Measurements from ENCODE around the gene SOX2. TPM values are rescaled to one million over a fixed set of nuclear protein-coding genes. Genes with fewer than 3 reads are reported as not detected.
"Not testable (repeated sequence)": the region's sequence is repeated elsewhere in the genome, so short reads cannot be mapped to it uniquely, and the experiment has no call there.

SOX2 gene
- total RNA-seq, 2 donors from 2014 or later, result not detected

DNA sequence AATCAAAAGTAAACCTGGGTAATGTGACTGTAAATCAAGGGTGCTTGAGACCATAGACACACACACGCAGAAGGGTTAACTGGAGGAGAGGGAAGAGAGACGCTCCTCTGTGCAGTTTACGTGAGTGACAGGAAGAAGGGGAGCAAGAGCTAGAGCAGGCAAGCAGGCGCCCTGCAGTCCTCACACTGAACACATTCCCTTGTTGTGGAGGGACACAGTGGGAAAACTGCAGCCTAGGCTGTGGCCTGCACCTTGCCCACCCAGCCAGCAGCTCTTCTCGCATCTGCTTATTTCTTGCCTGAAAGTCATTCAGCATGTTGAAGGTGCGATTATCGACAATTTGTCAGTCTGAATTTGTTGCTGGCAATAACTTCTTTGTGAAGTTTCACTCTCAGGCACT is 24.2 kb downstream of the SOX2 start:
- Mint-ChIP-seq H3K36me3 (peaks cover 5% of the 10 kb centered on the region), H3K27ac (no peak overlapping the region), H3K27me3 (peaks cover 6 to 8% of the 10 kb centered on the region in 2 donors), H3K9me3 (no peaks in the 10 kb centered on the region), H3K4me1 (ENCODE audit: low read depth in 2 of 2) (no peaks in the 10 kb centered on the region), H3K4me3 (no peak overlapping the region)
- no peak for DNase-seq (ENCODE audit: low spot score)
- no peak for ATAC-seq

DNA sequence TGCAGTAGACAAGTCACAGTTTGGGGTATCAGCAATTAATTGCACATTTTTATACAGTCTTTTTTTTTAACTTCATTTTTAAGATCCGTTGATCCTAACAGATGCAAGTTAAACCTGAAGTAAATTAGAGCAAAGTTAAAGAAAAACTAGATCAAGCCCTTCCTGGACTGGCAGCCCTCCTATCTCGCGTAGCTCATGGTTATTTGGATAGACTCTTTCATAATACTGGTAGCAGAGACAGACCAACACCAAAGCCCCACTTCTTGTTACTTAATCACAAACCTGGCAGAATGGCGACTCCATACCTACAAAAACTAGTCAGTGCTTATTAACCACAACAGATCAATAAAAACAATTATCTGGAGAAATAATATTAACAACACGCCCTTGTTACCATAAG is 26.8 kb downstream of the SOX2 start:
- Mint-ChIP-seq H3K4me3 (no peak overlapping the region), H3K4me1 (ENCODE audit: low read depth in 2 of 2) (no peaks in the 10 kb centered on the region), H3K27ac (no peak overlapping the region), H3K36me3 (no peaks in the 10 kb centered on the region), H3K27me3 (peaks cover 0 to 3% of the 10 kb centered on the region in 2 donors), H3K9me3 (no peaks in the 10 kb centered on the region)
- DNase-seq (ENCODE audit: low spot score), result no peak
- ATAC-seq, result no peak

DNA sequence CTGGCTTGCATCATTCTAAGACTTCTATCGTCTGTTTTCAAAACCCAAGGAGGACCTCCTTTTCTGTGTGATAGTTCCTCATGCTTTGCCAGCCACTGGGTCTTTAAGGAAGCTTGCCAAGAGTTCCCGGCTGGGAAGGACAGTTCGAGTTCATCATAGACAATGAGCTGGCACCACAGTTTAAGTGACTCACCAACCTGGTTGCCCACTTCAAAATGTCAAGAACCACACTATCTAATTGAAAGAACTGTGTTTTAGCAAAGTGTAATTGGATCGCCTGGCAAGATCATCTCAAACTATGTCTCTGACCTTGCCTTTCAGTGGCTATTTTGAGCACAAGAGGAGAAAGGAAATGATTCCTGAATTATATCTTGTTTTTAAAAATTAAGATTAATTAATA is 27.9 kb downstream of the SOX2 start:
- ATAC-seq (no peak), DNase-seq (ENCODE audit: low spot score) (no peak)
- H3K36me3 Mint-ChIP-seq, result no peaks in the 10 kb centered on the region
- no peaks in the 10 kb centered on the region for H3K4me1 Mint-ChIP-seq (ENCODE audit: low read depth in 2 of 2)
- H3K9me3 Mint-ChIP-seq, result no peaks in the 10 kb centered on the region
- H3K27me3 Mint-ChIP-seq, result peaks cover under 1 to 1% of the 10 kb centered on the region in 2 donors
- no peak overlapping the region for H3K4me3 Mint-ChIP-seq
- H3K27ac Mint-ChIP-seq, result no peak overlapping the region

DNA sequence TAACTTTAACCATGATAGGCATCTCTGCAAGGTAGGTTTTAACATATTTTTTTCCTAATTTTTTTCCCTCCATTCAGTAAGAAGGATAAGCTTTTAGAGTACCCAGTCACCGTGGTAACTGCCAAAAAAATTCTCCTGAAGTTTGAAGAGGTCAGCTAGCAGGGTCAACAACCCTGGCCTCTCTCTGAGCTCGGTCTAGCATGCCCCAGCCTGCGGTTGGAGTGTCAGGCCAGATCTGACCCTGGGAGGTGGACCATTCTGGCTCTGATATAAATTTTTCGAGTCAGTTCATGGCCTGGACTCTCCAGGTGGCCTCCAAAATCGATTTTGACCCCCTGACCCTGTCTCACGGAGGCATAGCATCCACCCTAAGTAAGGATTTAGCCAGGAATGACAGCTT is 29.7 kb downstream of the SOX2 start:
- ATAC-seq (no peak), DNase-seq (ENCODE audit: low spot score) (no peak)
- Mint-ChIP-seq H3K27me3 (peaks cover 0 to 7% of the 10 kb centered on the region in 2 donors), H3K4me1 (ENCODE audit: low read depth in 2 of 2) (no peaks in the 10 kb centered on the region), H3K27ac (no peak overlapping the region), H3K4me3 (no peak overlapping the region), H3K9me3 (peaks cover 3% of the 10 kb centered on the region), H3K36me3 (no peaks in the 10 kb centered on the region)

DNA sequence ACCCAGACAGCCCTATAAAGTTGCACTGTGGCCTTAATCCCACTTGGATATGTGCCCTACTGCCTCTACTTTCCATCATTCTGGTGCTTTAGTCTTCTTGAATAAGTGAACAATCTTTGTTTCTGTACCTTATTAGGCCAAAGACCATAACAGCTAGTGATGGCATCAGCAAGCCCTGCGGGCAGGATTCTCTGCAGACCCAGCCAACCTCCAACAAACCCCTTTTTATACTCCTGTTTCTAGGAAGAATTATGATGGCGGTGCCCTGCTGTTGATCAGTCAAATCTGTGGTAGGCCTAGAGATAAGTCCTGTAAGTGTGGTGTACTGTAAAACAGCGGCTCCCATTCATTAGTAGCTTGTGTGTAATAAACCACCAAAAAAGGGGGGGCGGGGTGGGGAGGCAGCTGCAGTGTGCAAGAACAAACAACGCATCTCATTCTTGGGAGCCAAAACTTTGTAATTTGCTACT is 40.5 kb downstream of the SOX2 start:
- H3K27me3 Mint-ChIP-seq, result peaks cover 0 to 9% of the 10 kb centered on the region in 2 donors
- no peak overlapping the region for H3K27ac Mint-ChIP-seq

DNA sequence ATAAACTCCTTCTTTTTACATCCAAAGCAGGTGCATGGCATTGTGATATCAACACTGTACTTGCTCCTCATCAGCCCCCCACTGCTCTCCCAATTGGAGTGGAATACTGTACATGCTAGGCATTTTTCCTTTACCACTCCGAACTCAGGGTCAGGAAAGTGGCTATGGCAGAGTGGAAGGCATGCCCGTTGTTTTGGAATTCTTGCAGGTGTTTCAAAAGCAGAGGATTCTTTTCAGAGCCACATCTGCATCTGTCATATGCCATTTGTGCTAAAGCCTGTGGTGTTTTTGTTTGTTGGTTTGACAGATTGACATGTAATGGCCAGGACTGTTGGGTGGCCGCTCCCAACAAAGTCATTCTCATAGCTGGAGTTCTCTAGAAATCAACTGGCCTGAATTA is 41.7 kb downstream of the SOX2 start:
- Mint-ChIP-seq H3K4me3 (no peak overlapping the region), H3K27ac (no peak overlapping the region), H3K27me3 (peaks cover 0 to 9% of the 10 kb centered on the region in 2 donors)

More for the DNA sequence above, 40.5 kb downstream of the SOX2 start:
- Mint-ChIP-seq H3K4me1 (ENCODE audit: low read depth in 2 of 2) (no peaks in the 10 kb centered on the region), H3K9me3 (no peaks in the 10 kb centered on the region), H3K4me3 (no peak overlapping the region), H3K36me3 (no peaks in the 10 kb centered on the region)
- ATAC-seq (no peak), DNase-seq (ENCODE audit: low spot score) (no peak)

DNA sequence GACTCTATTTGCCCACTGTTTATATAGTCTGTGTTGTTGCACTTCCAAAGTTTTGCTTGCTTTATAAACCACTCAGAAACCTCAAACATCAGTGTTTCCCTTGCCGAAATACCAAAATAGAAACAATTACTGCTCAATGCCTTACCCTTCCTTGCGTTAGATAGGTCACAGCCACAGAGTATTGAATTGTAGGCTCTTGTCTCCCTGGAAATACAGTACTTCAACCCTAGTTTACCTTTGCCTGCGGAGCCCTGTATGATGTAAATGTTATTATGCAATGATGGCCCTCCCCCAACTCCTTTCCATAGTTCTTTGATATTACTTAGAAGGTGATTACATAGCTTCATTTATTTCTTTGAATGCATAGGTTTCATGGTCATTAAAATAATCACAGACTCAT is 44.2 kb downstream of the SOX2 start:
- no peak overlapping the region for H3K27ac Mint-ChIP-seq

More for the DNA sequence above, 41.7 kb downstream of the SOX2 start:
- H3K4me1 Mint-ChIP-seq (ENCODE audit: low read depth in 2 of 2), result no peaks in the 10 kb centered on the region
- no peaks in the 10 kb centered on the region for H3K36me3 Mint-ChIP-seq
- no peak for ATAC-seq
- no peaks in the 10 kb centered on the region for H3K9me3 Mint-ChIP-seq
- no peak for DNase-seq (ENCODE audit: low spot score)

DNA sequence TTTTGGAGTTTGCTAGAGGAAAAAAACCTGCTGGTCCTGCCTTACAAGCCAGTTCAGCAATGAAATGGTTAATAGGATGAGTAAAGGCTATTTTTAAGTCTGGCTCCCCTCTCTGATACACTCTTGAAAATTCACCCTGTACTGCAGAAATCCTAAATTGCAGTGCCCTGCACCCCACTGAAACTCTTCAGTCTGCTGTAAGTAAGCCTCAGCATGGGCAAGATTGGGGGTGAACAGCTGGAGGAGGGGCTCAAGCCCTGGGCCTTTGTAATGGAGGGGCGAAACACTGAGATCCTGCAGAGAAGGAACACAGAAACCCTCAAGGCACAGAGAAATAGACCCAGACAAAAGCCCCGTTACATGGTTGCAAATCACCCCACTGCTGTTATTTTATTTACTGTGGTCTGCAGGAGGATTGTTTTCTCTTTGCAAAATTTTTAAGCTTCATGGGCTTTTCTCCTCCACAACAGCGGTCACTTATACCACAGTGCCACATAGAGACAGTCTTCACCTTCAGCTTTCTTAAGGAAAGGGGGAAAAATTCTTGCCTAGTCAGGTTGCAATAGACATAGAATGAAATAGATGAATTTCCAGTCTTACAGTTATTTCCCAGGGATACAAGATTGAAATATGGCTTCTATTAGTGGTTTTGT is 45.0 kb downstream of the SOX2 start:
- Mint-ChIP-seq H3K27me3 (peaks cover 0 to 9% of the 10 kb centered on the region in 2 donors), H3K27ac (no peak overlapping the region), H3K36me3 (no peaks in the 10 kb centered on the region), H3K4me1 (ENCODE audit: low read depth in 2 of 2) (no peaks in the 10 kb centered on the region), H3K4me3 (no peak overlapping the region), H3K9me3 (no peaks in the 10 kb centered on the region)
- DNase-seq (ENCODE audit: low spot score), result no peak
- ATAC-seq, result no peak

More for the DNA sequence above, 44.2 kb downstream of the SOX2 start:
- no peak overlapping the region for H3K4me3 Mint-ChIP-seq
- no peak for ATAC-seq
- no peaks in the 10 kb centered on the region for H3K4me1 Mint-ChIP-seq (ENCODE audit: low read depth in 2 of 2)
- no peaks in the 10 kb centered on the region for H3K9me3 Mint-ChIP-seq
- H3K27me3 Mint-ChIP-seq, result peaks cover 0 to 9% of the 10 kb centered on the region in 2 donors
- no peak for DNase-seq (ENCODE audit: low spot score)
- H3K36me3 Mint-ChIP-seq, result no peaks in the 10 kb centered on the region

DNA sequence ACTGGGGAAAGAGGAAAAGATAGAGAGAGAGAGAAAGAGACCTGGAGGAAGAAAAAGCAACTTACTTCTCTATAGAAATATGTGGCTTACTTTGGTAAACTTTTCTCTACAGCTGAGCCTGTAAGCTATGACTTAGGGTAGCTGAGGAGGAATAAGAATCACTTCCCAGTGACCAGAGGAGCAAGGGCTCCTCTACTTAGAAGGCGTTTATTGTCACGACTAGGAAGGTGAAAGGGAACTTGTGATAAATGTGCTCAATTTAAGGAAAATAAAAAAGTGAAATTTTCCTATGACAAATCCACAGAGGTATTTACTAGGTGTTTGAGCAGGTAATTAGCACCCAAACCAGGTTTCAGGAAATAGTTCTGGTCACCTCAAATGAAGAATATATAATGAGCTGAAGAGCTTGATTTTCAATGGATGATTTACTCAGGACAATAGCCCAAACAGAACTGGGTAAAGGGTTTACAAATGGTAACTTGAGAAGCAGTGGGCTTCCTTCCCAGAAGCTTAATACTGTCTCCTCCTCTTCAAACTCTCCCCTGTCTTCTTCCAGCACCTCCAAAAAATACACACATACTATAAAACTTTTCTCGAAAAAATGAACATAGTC is 46.1 kb downstream of the SOX2 start:
- H3K36me3 Mint-ChIP-seq, result no peaks in the 10 kb centered on the region
- DNase-seq (ENCODE audit: low spot score) (no peak), ATAC-seq (no peak)
- peaks cover 0 to 9% of the 10 kb centered on the region in 2 donors for H3K27me3 Mint-ChIP-seq
- no peaks in the 10 kb centered on the region for H3K4me1 Mint-ChIP-seq (ENCODE audit: low read depth in 2 of 2)
- H3K27ac Mint-ChIP-seq, result no peak overlapping the region
- no peaks in the 10 kb centered on the region for H3K9me3 Mint-ChIP-seq
- H3K4me3 Mint-ChIP-seq, result no peak overlapping the region

DNA sequence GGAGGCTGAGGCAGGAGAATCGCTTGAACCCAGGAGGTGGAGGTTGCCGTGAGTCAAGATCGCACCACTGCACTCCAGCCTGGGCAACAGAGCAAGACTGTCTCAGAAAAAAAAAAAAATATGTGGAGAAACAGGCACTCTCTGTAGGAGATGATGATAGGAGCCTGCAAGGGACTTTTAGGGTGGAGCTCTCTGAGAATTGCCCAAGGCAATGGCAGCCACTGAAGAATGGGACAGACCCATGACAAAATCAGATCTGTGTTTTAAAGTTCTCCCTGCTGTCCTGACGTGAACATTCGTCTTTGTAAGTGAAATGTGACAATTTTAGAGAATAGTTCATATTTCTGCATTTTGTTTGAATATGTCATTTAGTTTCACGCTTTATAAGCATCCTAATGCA is 50.2 kb downstream of the SOX2 start:
- no peaks in the 10 kb centered on the region for H3K9me3 Mint-ChIP-seq
- H3K27me3 Mint-ChIP-seq, result no peaks in the 10 kb centered on the region
- H3K4me3 Mint-ChIP-seq, result no peak overlapping the region
- ATAC-seq (no peak), DNase-seq (ENCODE audit: low spot score) (no peak)
- H3K27ac Mint-ChIP-seq, result no peak overlapping the region
- no peaks in the 10 kb centered on the region for H3K36me3 Mint-ChIP-seq
- H3K4me1 Mint-ChIP-seq (ENCODE audit: low read depth in 2 of 2), result no peaks in the 10 kb centered on the region

DNA sequence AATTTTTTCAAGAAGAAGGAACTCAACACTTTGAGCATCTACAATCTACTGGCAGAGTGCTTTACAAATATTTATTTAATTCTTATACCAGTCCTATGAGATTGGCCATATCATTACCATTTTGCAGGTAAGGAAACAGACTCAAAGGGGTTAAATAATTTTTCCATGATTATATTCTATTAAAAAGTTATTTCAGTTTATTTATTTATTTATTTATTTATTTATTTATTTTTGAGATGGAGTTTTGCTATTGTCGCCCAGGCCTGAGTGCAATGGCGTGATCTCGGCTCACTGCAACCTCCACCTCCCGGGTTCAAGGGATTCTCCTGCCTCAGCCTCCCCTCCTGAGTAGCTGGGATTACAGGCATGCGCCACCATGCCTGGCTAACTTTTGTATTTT is 52.3 kb downstream of the SOX2 start:
- not testable (repeated sequence) for ATAC-seq; H3K27me3 Mint-ChIP-seq; DNase-seq (ENCODE audit: low spot score); H3K9me3 Mint-ChIP-seq; H3K4me3 Mint-ChIP-seq; H3K36me3 Mint-ChIP-seq; H3K27ac Mint-ChIP-seq; H3K4me1 Mint-ChIP-seq (ENCODE audit: low read depth in 2 of 2)

All from natural killer cell treated with Interleukin-12 subunit alpha and Interleukin-12 subunit beta and Interleukin-15 and Interleukin-18, amount 100 ng/mL, for 72 hours (primary cell).